ENCODE measurements around the gene VCAM1.

VCAM1 gene

DNA sequence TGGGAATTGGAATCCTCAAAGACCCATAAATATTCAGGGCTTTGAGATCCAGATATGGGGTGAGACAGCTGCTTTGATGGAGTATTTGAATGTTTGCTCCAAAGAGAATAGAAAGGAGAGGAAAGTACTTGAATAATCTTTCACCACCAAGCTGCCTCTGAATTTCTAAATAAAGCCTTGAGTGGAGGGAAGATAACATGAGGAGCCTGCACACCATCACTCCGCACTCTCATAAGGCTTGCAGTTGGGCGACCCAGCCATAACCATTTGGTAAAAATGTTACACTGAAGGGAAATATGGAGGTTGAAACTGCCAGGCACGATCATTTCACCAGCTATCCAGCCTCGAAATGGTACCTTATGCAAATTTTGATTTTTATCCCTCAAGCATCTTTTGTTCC is 38.4 kb downstream of the VCAM1 start:
- Histone ChIP-seq H3K4me3 (ENCODE audit: low read depth in 1 of 2, low read length in 2 of 2) (no peak overlapping the region), H3K27ac (ENCODE audit: low read depth, low read length) (no peak overlapping the region), H3K36me3 (ENCODE audit: insufficient read depth, low read length) (no peaks in the 10 kb centered on the region), H3K9ac (ENCODE audit: low read length) (no peak overlapping the region), H3K27me3 (ENCODE audit: control insufficient read depth in 1 of 2, insufficient read depth in 2 of 2, low read length in 2 of 2) (no peaks in the 10 kb centered on the region), H3K4me1 (ENCODE audit: insufficient read depth, low read length) (no peaks in the 10 kb centered on the region), H3K9me3 (ENCODE audit: low read length) (no peaks in the 10 kb centered on the region)

DNA sequence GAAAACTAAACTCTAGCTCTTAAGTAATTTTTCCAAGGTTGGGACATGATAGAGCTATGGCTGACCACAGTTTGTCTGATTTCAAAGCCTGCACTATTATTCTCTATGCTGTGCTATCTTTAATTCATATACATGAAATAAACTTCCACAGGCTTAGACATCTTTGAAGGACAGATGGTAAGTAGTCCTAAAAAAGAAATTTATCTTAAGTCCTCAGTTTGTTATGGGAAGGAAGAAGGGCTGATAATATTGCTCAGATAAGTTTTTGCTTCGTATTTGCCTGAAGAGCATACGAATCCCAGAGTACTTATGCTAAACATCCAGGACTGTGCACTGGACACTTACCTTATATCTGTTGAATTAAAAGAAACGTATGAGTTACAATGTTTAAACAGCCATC is 39.6 kb downstream of the VCAM1 start:
- Histone ChIP-seq H3K9ac (ENCODE audit: low read length) (no peak overlapping the region), H3K4me3 (ENCODE audit: low read depth in 1 of 2, low read length in 2 of 2) (no peak overlapping the region), H3K27ac (ENCODE audit: low read depth, low read length) (no peak overlapping the region), H3K27me3 (ENCODE audit: control insufficient read depth in 1 of 2, insufficient read depth in 2 of 2, low read length in 2 of 2) (no peaks in the 10 kb centered on the region), H3K4me1 (ENCODE audit: insufficient read depth, low read length) (no peaks in the 10 kb centered on the region), H3K9me3 (ENCODE audit: low read length) (no peaks in the 10 kb centered on the region), H3K36me3 (ENCODE audit: insufficient read depth, low read length) (no peaks in the 10 kb centered on the region)

DNA sequence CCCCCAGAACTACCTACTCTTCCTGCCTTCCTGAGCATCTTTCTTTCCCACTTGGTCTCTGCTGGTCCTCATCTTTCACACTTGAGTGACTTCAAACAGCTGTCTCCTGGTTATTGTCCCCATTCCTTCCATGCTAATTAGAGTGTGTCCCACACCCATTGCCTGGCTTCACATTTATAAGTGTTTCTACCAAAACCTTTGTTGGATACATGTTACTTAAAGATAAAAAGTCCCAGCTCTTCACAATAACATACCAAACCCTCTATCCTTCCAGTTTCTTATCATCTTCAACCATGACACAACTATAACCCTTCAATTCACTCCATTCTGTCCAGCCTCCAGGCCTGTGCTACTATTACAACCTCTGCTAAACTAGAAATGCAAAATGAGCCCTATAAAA is 41.0 kb downstream of the VCAM1 start:
- Histone ChIP-seq H3K4me1 (ENCODE audit: insufficient read depth, low read length) (no peaks in the 10 kb centered on the region), H3K36me3 (ENCODE audit: insufficient read depth, low read length) (no peaks in the 10 kb centered on the region), H3K27ac (ENCODE audit: low read depth, low read length) (no peak overlapping the region), H3K4me3 (ENCODE audit: low read depth in 1 of 2, low read length in 2 of 2) (no peak overlapping the region), H3K9ac (ENCODE audit: low read length) (no peak overlapping the region), H3K27me3 (ENCODE audit: control insufficient read depth in 1 of 2, insufficient read depth in 2 of 2, low read length in 2 of 2) (no peaks in the 10 kb centered on the region), H3K9me3 (ENCODE audit: low read length) (no peaks in the 10 kb centered on the region)

DNA sequence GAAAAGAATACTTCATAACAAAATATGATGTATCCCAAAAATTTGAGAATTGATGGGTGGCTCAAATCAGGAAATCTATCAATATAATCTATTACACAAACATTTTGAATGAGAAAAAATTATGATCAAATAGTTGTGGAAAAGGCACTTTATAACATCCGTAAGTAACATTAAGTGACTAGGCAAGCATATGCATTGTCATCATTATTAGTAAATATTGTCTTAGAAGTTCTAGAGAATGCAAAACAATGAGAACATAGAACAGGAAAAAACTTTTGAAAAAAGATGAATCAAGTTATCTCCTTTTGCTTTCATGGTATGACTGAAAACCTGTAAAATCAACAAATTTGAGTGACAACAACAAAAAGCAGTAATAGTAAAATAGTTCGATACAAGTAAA is 42.9 kb downstream of the VCAM1 start:
- no peaks in the 10 kb centered on the region for H3K4me1 ChIP-seq (ENCODE audit: insufficient read depth, low read length)
- no peak overlapping the region for H3K9ac ChIP-seq (ENCODE audit: low read length)
- no peaks in the 10 kb centered on the region for H3K36me3 ChIP-seq (ENCODE audit: insufficient read depth, low read length)
- H3K9me3 ChIP-seq (ENCODE audit: low read length): no peaks in the 10 kb centered on the region
- H3K4me3 ChIP-seq (ENCODE audit: low read depth in 1 of 2, low read length in 2 of 2): no peak overlapping the region
- no peak overlapping the region for H3K27ac ChIP-seq (ENCODE audit: low read depth, low read length)
- H3K27me3 ChIP-seq (ENCODE audit: control insufficient read depth in 1 of 2, insufficient read depth in 2 of 2, low read length in 2 of 2): no peaks in the 10 kb centered on the region

DNA sequence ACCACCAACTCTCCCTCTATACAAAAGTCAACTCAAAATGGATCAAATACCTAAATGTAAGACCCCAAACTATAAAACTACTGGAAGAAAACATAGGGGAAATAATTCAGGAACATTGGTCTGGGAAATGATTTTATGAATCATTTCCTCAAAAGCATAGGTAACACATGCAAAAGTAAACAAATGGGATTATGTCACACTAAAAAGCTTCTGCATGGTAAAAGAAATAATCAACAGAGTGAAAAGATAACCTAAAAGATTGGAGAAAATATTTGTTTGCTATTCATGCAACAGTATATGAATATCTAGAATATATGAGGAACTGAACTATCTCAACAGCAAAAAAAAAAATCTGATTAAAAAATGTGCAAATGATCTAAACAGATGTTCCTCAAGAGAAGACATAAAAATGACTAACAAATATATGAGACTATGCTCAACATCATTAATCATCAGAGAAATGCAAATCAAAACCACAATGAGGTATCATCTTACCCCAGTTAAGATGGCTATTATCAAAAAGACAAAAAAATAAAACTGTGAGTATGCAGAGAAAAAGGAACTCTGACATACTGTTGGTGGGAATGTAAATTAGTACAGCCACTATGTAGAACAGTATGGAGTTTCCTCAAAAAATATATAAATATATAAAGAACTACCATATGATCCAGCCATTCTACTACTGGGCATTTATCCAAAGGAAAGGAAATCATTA is 47.8 kb downstream of the VCAM1 start:
- Histone ChIP-seq H3K4me3 (ENCODE audit: low read depth in 1 of 2, low read length in 2 of 2) (no peak overlapping the region), H3K9me3 (ENCODE audit: low read length) (no peaks in the 10 kb centered on the region), H3K36me3 (ENCODE audit: insufficient read depth, low read length) (no peaks in the 10 kb centered on the region), H3K27me3 (ENCODE audit: control insufficient read depth in 1 of 2, insufficient read depth in 2 of 2, low read length in 2 of 2) (no peaks in the 10 kb centered on the region), H3K9ac (ENCODE audit: low read length) (no peak overlapping the region), H3K4me1 (ENCODE audit: insufficient read depth, low read length) (no peaks in the 10 kb centered on the region), H3K27ac (ENCODE audit: low read depth, low read length) (no peak overlapping the region)

DNA sequence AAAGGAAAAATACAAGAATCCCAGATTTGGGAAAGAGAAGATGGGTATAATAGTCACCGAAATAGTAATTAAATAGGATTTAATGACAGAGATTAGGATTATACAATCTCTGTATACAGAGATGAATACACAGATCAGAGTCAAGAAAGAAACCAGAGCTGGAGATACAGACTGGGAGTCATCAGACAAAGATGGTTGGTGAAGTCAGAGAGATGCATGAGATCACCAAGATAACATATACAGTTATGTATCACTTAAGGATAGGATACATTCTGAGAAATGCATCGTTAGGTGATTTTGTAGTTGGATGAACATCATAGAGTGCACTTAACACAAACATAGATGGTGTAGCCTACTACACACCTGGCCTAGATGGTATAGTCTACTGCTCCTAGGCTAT is 49.8 kb downstream of the VCAM1 start:
- H3K4me1 ChIP-seq (ENCODE audit: insufficient read depth, low read length): no peaks in the 10 kb centered on the region
- no peaks in the 10 kb centered on the region for H3K27me3 ChIP-seq (ENCODE audit: control insufficient read depth in 1 of 2, insufficient read depth in 2 of 2, low read length in 2 of 2)
- no peaks in the 10 kb centered on the region for H3K36me3 ChIP-seq (ENCODE audit: insufficient read depth, low read length)
- no peak overlapping the region for H3K9ac ChIP-seq (ENCODE audit: low read length)
- H3K9me3 ChIP-seq (ENCODE audit: low read length): no peaks in the 10 kb centered on the region
- no peak overlapping the region for H3K4me3 ChIP-seq (ENCODE audit: low read depth in 1 of 2, low read length in 2 of 2)
- no peak overlapping the region for H3K27ac ChIP-seq (ENCODE audit: low read depth, low read length)

DNA sequence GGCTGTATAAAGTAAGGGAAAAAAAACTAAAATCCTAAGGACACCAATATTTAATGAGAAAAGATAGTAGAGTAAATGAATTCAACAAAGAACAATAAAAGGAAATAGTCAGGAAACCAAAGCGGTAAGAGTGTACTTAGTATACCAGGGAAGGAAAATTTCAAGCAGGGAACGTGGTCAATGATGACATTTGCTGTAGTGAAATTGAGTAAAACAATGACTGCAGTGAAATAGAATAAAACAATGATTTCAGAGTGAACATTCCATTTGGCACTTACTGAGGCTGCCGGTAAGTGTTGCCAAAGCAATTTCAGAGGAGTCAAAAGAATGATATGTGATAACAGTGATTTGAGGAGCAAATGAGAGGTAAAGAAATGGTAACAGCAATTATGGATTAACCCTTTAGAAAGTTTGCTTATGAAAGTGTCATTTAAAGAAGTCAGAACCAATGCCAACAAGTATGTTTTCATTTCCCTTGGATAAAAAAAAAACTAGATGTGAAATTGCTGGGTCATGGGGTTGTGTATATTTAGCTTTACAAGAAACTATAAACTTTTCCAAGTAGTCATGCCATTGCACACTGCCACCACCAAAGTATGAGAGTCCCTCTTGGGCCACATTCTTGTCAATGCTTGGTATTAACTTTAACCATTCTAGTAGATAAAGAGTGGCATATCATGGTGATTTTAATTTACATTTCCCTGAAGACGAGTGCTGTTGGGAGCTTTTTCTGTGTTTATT is 50.5 kb downstream of the VCAM1 start:
- Histone ChIP-seq H3K9me3 (ENCODE audit: low read length) (no peaks in the 10 kb centered on the region), H3K9ac (ENCODE audit: low read length) (no peak overlapping the region), H3K4me1 (ENCODE audit: insufficient read depth, low read length) (no peaks in the 10 kb centered on the region), H3K27ac (ENCODE audit: low read depth, low read length) (no peak overlapping the region), H3K27me3 (ENCODE audit: control insufficient read depth in 1 of 2, insufficient read depth in 2 of 2, low read length in 2 of 2) (no peaks in the 10 kb centered on the region), H3K4me3 (ENCODE audit: low read depth in 1 of 2, low read length in 2 of 2) (no peak overlapping the region), H3K36me3 (ENCODE audit: insufficient read depth, low read length) (no peaks in the 10 kb centered on the region)

DNA sequence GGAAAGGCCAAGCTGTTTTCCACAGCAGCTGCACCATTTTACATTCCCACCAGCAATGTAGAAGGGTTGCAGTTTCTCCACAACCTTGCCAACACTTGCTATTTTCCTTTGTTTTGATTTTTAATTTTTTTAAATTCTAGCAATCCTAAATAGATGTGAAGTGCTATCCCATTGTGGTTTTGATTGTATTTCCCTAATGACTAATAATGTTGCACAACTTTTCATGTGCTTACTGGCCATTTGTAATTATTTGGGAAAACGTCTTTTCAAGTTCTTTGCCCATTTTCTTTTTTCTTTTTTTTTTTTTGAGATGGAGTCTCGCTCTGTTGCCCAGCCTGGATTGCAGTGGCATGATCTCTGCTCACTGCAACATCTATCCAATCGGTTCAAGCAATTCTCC is 53.9 kb downstream of the VCAM1 start:
- H3K4me3 ChIP-seq (ENCODE audit: low read depth in 1 of 2, low read length in 2 of 2): no peak overlapping the region

DNA sequence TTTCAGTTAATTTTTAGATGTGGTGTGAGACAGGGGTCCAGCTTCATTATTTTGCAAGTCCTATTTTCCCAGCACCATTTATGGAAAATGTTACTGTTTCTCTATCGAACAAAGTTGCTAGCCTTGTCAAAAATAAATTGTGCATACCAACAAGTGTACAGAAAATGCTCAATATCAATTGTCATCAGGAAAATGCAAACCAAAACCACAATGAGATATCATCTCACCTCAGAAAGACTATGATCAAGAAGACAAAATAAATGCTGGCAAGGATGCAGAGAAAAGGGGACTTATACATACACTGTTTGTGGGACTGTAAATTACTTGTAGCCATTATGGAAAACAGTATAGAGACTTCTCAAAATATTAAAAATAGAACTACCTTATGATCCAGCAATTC is 54.8 kb downstream of the VCAM1 start:
- Histone ChIP-seq H3K4me1 (ENCODE audit: insufficient read depth, low read length) (no peaks in the 10 kb centered on the region), H3K36me3 (ENCODE audit: insufficient read depth, low read length) (no peaks in the 10 kb centered on the region), H3K4me3 (ENCODE audit: low read depth in 1 of 2, low read length in 2 of 2) (no peak overlapping the region), H3K9me3 (ENCODE audit: low read length) (no peaks in the 10 kb centered on the region), H3K9ac (ENCODE audit: low read length) (no peak overlapping the region), H3K27ac (ENCODE audit: low read depth, low read length) (no peak overlapping the region), H3K27me3 (ENCODE audit: control insufficient read depth in 1 of 2, insufficient read depth in 2 of 2, low read length in 2 of 2) (no peaks in the 10 kb centered on the region)

More for the DNA sequence above, 53.9 kb downstream of the VCAM1 start:
- no peaks in the 10 kb centered on the region for H3K4me1 ChIP-seq (ENCODE audit: insufficient read depth, low read length)
- H3K9ac ChIP-seq (ENCODE audit: low read length): no peak overlapping the region
- H3K36me3 ChIP-seq (ENCODE audit: insufficient read depth, low read length): no peaks in the 10 kb centered on the region
- no peak overlapping the region for H3K27ac ChIP-seq (ENCODE audit: low read depth, low read length)
- no peaks in the 10 kb centered on the region for H3K9me3 ChIP-seq (ENCODE audit: low read length)
- no peaks in the 10 kb centered on the region for H3K27me3 ChIP-seq (ENCODE audit: control insufficient read depth in 1 of 2, insufficient read depth in 2 of 2, low read length in 2 of 2)

DNA sequence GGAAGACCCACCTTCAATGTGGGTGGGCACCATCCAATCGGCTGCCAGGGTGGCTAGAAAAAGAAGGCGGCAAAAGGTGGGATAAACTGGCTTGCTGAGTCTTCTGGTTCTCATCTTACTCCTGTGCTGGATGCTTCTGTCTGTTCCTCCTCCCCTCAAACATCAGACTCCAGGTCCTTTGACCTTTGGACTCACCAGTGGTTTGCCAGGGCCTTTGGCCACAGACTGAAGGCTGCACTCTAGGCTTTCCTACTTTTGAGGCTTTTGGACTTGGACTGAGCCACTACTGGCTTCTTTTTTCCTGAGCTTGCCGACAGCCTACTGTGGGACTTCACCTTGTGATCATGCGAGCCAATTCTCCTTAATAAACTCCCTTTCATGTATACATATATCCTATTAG is 55.9 kb downstream of the VCAM1 start:
- Histone ChIP-seq H3K9ac (ENCODE audit: low read length) (no peak overlapping the region), H3K36me3 (ENCODE audit: insufficient read depth, low read length) (no peaks in the 10 kb centered on the region), H3K27ac (ENCODE audit: low read depth, low read length) (no peak overlapping the region), H3K4me3 (ENCODE audit: low read depth in 1 of 2, low read length in 2 of 2) (no peak overlapping the region), H3K27me3 (ENCODE audit: control insufficient read depth in 1 of 2, insufficient read depth in 2 of 2, low read length in 2 of 2) (no peaks in the 10 kb centered on the region), H3K9me3 (ENCODE audit: low read length) (no peaks in the 10 kb centered on the region), H3K4me1 (ENCODE audit: insufficient read depth, low read length) (no peaks in the 10 kb centered on the region)

DNA sequence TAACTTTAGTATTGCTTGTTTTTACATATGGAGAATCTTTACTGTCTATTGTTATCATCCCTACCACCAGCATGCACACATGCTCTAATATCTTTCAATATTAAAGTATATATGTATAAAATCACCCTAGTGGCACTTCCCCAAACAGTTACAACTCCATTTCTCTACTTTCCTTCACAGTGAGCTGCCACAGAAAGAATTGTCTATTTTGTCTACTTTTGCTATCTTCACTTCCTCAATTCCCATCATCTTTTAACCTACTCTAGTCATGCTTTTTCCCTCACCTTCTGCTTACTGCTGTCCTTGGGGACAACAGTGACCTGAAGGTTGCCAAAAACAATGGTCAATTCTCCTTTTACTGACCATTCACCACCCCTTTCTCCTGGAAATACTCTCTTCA is 59.2 kb downstream of the VCAM1 start:
- no peaks in the 10 kb centered on the region for H3K27me3 ChIP-seq (ENCODE audit: control insufficient read depth in 1 of 2, insufficient read depth in 2 of 2, low read length in 2 of 2)
- no peak overlapping the region for H3K4me3 ChIP-seq (ENCODE audit: low read depth in 1 of 2, low read length in 2 of 2)
- H3K36me3 ChIP-seq (ENCODE audit: insufficient read depth, low read length): no peaks in the 10 kb centered on the region
- H3K9ac ChIP-seq (ENCODE audit: low read length): no peak overlapping the region
- H3K27ac ChIP-seq (ENCODE audit: low read depth, low read length): no peak overlapping the region
- H3K9me3 ChIP-seq (ENCODE audit: low read length): no peaks in the 10 kb centered on the region
- no peaks in the 10 kb centered on the region for H3K4me1 ChIP-seq (ENCODE audit: insufficient read depth, low read length)

DNA sequence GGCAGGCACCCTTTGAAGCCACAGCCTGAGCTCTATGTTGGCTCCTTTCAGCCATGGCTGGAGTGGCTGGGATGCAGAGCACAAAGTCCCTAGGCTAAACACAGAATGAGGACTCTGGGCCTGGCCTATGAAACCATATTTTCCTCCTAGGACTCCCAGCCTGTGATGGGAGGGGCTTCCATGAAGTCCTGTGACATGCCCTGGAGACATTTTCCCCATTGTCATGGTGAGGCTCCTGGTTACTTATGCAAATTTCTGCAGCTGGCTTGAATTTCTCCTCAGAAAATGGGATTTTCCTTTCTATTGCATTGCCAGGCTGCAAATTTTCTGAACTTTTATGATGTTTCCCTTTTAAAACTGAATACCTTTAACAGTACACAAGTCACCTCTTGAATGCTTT is 61.3 kb downstream of the VCAM1 start:
- Histone ChIP-seq H3K4me1 (ENCODE audit: insufficient read depth, low read length) (no peaks in the 10 kb centered on the region), H3K4me3 (ENCODE audit: low read depth in 1 of 2, low read length in 2 of 2) (no peak overlapping the region), H3K36me3 (ENCODE audit: insufficient read depth, low read length) (no peaks in the 10 kb centered on the region), H3K9me3 (ENCODE audit: low read length) (no peaks in the 10 kb centered on the region), H3K27ac (ENCODE audit: low read depth, low read length) (no peak overlapping the region), H3K27me3 (ENCODE audit: control insufficient read depth in 1 of 2, insufficient read depth in 2 of 2, low read length in 2 of 2) (no peaks in the 10 kb centered on the region), H3K9ac (ENCODE audit: low read length) (no peak overlapping the region)

Measured in muscle layer of colon (tissue), 2 donors.